Loucy (cell line): ENCODE results near the gene CTIF.

Source experiments
- H2AFZ ChIP-seq: fragments of 200-600 bp; sonication (generic); 2 replicates; pipeline ENCODE4 v1.6.0; 2016; ENCODE audit warnings: antibody characterized with exemption, mild to moderate bottlenecking, low read length, moderate library complexity
- H3F3A ChIP-seq: fragments of 200-600 bp; 2 replicates; pipeline ENCODE4 v1.6.0; 2016; ENCODE audit warnings: antibody characterized with exemption, low read depth, mild to moderate bottlenecking
- H3K27me3 ChIP-seq: fragments of 200-600 bp; sonication (generic); 2 replicates; pipeline ENCODE4 v1.6.1; 2014; ENCODE audit warnings: low read length, mild to moderate bottlenecking; ENCODE audit not compliant: insufficient read depth, poor library complexity, severe bottlenecking
- H3K36me3 ChIP-seq: fragments of 200-600 bp; sonication (generic); 2 replicates; pipeline ENCODE4 v1.6.1; 2016; ENCODE audit warnings: low read length; ENCODE audit not compliant: insufficient read depth
- H3K4me1 ChIP-seq: fragments of 200-600 bp; sonication (generic); 2 replicates; pipeline ENCODE4 v1.5.1; 2014; ENCODE audit warnings: low read length, mild to moderate bottlenecking; ENCODE audit not compliant: insufficient read depth, poor library complexity, severe bottlenecking
- H3K4me2 ChIP-seq: fragments of 200-600 bp; sonication (generic); 2 replicates; pipeline ENCODE4 v1.6.0; 2014; ENCODE audit warnings: antibody characterized with exemption, low read length, low read depth, mild to moderate bottlenecking; ENCODE audit not compliant: poor library complexity, severe bottlenecking
- H3K4me3 ChIP-seq: fragments of 200-600 bp; sonication (generic); 2 replicates; pipeline ENCODE4 v1.5.1; 2014; ENCODE audit warnings: low read length, mild to moderate bottlenecking, mixed read lengths; ENCODE audit not compliant: poor library complexity, severe bottlenecking
- H3K79me2 ChIP-seq: fragments of 200-600 bp; sonication (generic); 2 replicates; pipeline ENCODE4 v1.6.1; 2014; ENCODE audit warnings: low read length; ENCODE audit not compliant: insufficient read depth
- H3K9ac ChIP-seq: fragments of 200-600 bp; sonication (generic); 2 replicates; pipeline ENCODE4 v1.6.0; 2014; ENCODE audit warnings: mild to moderate bottlenecking, low read depth, low read length, moderate library complexity; ENCODE audit not compliant: poor library complexity, severe bottlenecking
- H3K9me2 ChIP-seq: fragments of 200-600 bp; sonication (generic); replicated peaks from 2 replicates; pipeline ENCODE4 v1.6.1; 2016; ENCODE audit warnings: low read depth, low read length, mixed read lengths
- H3K9me3 ChIP-seq: fragments of 200-600 bp; sonication (generic); 2 replicates; pipeline ENCODE4 v1.6.1; 2014; ENCODE audit warnings: mild to moderate bottlenecking, antibody characterized with exemption, low read length, low read depth; ENCODE audit not compliant: insufficient read depth
- H4K20me1 ChIP-seq: fragments of 200-600 bp; sonication (generic); 2 replicates; pipeline ENCODE4 v1.6.0; 2014; ENCODE audit warnings: antibody characterized with exemption, low read length, mild to moderate bottlenecking; ENCODE audit not compliant: insufficient read depth, poor library complexity, severe bottlenecking
- CTCF ChIP-seq: fragments of 200-600 bp; sonication (generic); conservative IDR thresholded peaks from 2 replicates; pipeline ENCODE4 v1.5.1; 2014; ENCODE audit warnings: mild to moderate bottlenecking, antibody characterized with exemption, low read length
- EZH2phosphoT487 ChIP-seq: fragments of 200-600 bp; IDR thresholded peaks from 2 replicates; pipeline ENCODE4 v1.6.1; 2018; ENCODE audit warnings: antibody characterized with exemption, mild to moderate bottlenecking, moderate library complexity, borderline replicate concordance

The CTIF gene

GRCh38 chr18:48754993-48755473 lies 216.2 kb downstream of the CTIF start:
- Histone ChIP-seq H3K4me1 (no peaks in the 10 kb centered on the region), H3K79me2 (no peaks in the 10 kb centered on the region), H3F3A (no peaks in the 10 kb centered on the region), H3K27me3 (no peaks in the 10 kb centered on the region), H3K9me3 (no peaks in the 10 kb centered on the region), H3K4me2 (no peak overlapping the region), H2AFZ (no peak overlapping the region), H3K36me3 (peaks cover 6% of the 10 kb centered on the region; the same call in 1 of the 2 replicates), H3K9me2 (no peaks in the 10 kb centered on the region), H3K9ac (no peak overlapping the region), H3K4me3 (no peak overlapping the region), H4K20me1 (no peaks in the 10 kb centered on the region)
- no peak for TF ChIP-seq CTCF
- TF ChIP-seq EZH2phosphoT487: no peak

- Histone ChIP-seq H3K9me3 (no peaks in the 10 kb centered on the region), H3K36me3 (peaks cover 11% of the 10 kb centered on the region; the same call in 1 of the 2 replicates), H3K4me2 (no peak overlapping the region), H4K20me1 (no peaks in the 10 kb centered on the region), H3K4me1 (no peaks in the 10 kb centered on the region), H3K79me2 (no peaks in the 10 kb centered on the region), H3K9ac (no peak overlapping the region), H3K4me3 (no peak overlapping the region), H3K9me2 (no peaks in the 10 kb centered on the region), H3K27me3 (no peaks in the 10 kb centered on the region), H2AFZ (no peak overlapping the region), H3F3A (no peaks in the 10 kb centered on the region)
- no peak for TF ChIP-seq EZH2phosphoT487
Observed at GRCh38 chr18:48756511-48757226, 217.8 kb downstream of the CTIF start.

GRCh38 chr18:48757367-48757766 lies 218.5 kb downstream of the CTIF start:
- peaks cover 18% of the 10 kb centered on the region; the same call in 1 of the 2 replicates for H3K36me3 ChIP-seq
- H3F3A ChIP-seq: no peaks in the 10 kb centered on the region
- no peaks in the 10 kb centered on the region for H3K9me2 ChIP-seq
- no peak overlapping the region for H2AFZ ChIP-seq
- H3K9ac ChIP-seq: no peak overlapping the region
- H3K27me3 ChIP-seq: no peaks in the 10 kb centered on the region
- H3K4me2 ChIP-seq: no peak overlapping the region
- H4K20me1 ChIP-seq: no peaks in the 10 kb centered on the region
- H3K9me3 ChIP-seq: no peaks in the 10 kb centered on the region
- H3K4me1 ChIP-seq: no peaks in the 10 kb centered on the region
- no peak for TF ChIP-seq CTCF
- TF ChIP-seq EZH2phosphoT487: no peak
- no peaks in the 10 kb centered on the region for H3K79me2 ChIP-seq
- no peak overlapping the region for H3K4me3 ChIP-seq

GRCh38 chr18:48757906-48758305 lies 219.1 kb downstream of the CTIF start:
- Histone ChIP-seq H3K4me1 (no peaks in the 10 kb centered on the region), H3K9me3 (no peaks in the 10 kb centered on the region), H3K27me3 (no peaks in the 10 kb centered on the region), H3K79me2 (no peaks in the 10 kb centered on the region), H2AFZ (no peak overlapping the region), H3K9me2 (no peaks in the 10 kb centered on the region), H3K9ac (no peak overlapping the region), H3K4me2 (no peak overlapping the region), H4K20me1 (no peaks in the 10 kb centered on the region), H3F3A (no peaks in the 10 kb centered on the region), H3K4me3 (no peak overlapping the region), H3K36me3 (peaks cover 24% of the 10 kb centered on the region; the same call in 1 of the 2 replicates)
- TF ChIP-seq EZH2phosphoT487 (no peak), CTCF (no peak)
